Liver (tissue), 9 donors: Measurements from ENCODE around the gene GPR39. TPM values are rescaled to one million over a fixed set of nuclear protein-coding genes. Genes with fewer than 3 reads are reported as not detected.

ENCODE experiments used
- DNase-seq: peaks from one replicate; pipeline ENCODE4 v3.0.0-alpha.2; 2017; ENCODE audit warnings: low spot score
- H3K27ac ChIP-seq, 2 donors: one replicate each; pipeline ENCODE4 v1.7.0; 2013; ENCODE audit warnings: inconsistent platforms in 2 of 2, low read length in 2 of 2, control low read depth in 1 of 2, low read depth in 1 of 2, mild to moderate bottlenecking in 1 of 2
- H3K27me3 ChIP-seq, 4 donors: one replicate each; pipeline versions ENCODE4 v1.6.1 to v1.7.0; 2013; ENCODE audit warnings: low read length in 3 of 4, inconsistent platforms in 1 of 4, mild to moderate bottlenecking in 1 of 4, moderate library complexity in 1 of 4; ENCODE audit not compliant: control insufficient read depth in 4 of 4, insufficient read depth in 4 of 4
- H3K36me3 ChIP-seq, 4 donors: one replicate each; pipeline versions ENCODE4 v1.6.1 to v1.7.0; 2013; ENCODE audit warnings: low read length in 3 of 4, mild to moderate bottlenecking in 3 of 4, low read depth in 1 of 4, moderate library complexity in 1 of 4; ENCODE audit not compliant: control insufficient read depth in 4 of 4, insufficient read depth in 3 of 4
- H3K4me1 ChIP-seq, 4 donors: one replicate each; pipeline versions ENCODE4 v1.6.1 to v1.7.0; 2013; ENCODE audit warnings: low read length in 3 of 4, mild to moderate bottlenecking in 3 of 4, moderate library complexity in 1 of 4; ENCODE audit not compliant: control insufficient read depth in 4 of 4, insufficient read depth in 4 of 4
- H3K4me3 ChIP-seq, 3 donors: one replicate each; pipeline versions ENCODE4 v1.6.1 to v1.7.0; 2013; ENCODE audit warnings: low read length in 3 of 3, control low read depth in 1 of 3, low read depth in 1 of 3, mild to moderate bottlenecking in 1 of 3
- H3K9ac ChIP-seq, 2 donors: one replicate each; pipeline ENCODE4 v1.7.0; 2013; ENCODE audit warnings: low read length in 2 of 2, mild to moderate bottlenecking in 2 of 2, moderate library complexity in 2 of 2, control low read depth in 1 of 2, low read depth in 1 of 2
- H3K9me3 ChIP-seq, 4 donors: one replicate each; pipeline versions ENCODE4 v1.6.1 to v1.7.0; 2013; ENCODE audit warnings: low read length in 3 of 4; ENCODE audit not compliant: control insufficient read depth in 4 of 4
- EGR1 ChIP-seq, 2 donors: IDR thresholded peaks; 2 replicates each; pipeline ENCODE4 v1.6.1; 2016 to 2018; ENCODE audit warnings: antibody characterized with exemption in 2 of 2, low read depth in 2 of 2
- FOXA1 ChIP-seq: IDR thresholded peaks from 2 replicates; pipeline ENCODE4 v1.6.1; 2016; ENCODE audit warnings: antibody characterized with exemption
- FOXA2 ChIP-seq: IDR thresholded peaks from 2 replicates; pipeline ENCODE4 v1.6.1; 2016; ENCODE audit warnings: antibody characterized with exemption
- GABPA ChIP-seq, 2 donors: IDR thresholded peaks in 1 of 2; conservative IDR thresholded peaks in 1 of 2; 2 replicates each; pipeline ENCODE4 v1.6.1; 2016; ENCODE audit warnings: antibody characterized with exemption in 2 of 2, mild to moderate bottlenecking in 1 of 2, moderate library complexity in 1 of 2
- HNF4A ChIP-seq, 2 donors: conservative IDR thresholded peaks; 2 replicates each; pipeline ENCODE4 v1.6.1; 2016; ENCODE audit warnings: antibody characterized with exemption in 2 of 2, mild to moderate bottlenecking in 2 of 2
- HNF4G ChIP-seq: IDR thresholded peaks from 2 replicates; pipeline ENCODE4 v1.6.1; 2016; ENCODE audit warnings: antibody characterized with exemption
- JUND ChIP-seq, 2 donors: IDR thresholded peaks; 2 replicates each; pipeline ENCODE4 v1.6.1; 2016; ENCODE audit warnings: antibody characterized with exemption in 2 of 2
- NR2F2 ChIP-seq: IDR thresholded peaks from 2 replicates; pipeline ENCODE4 v1.6.1; 2016; ENCODE audit warnings: antibody characterized with exemption
- RAD21 ChIP-seq, 2 donors: IDR thresholded peaks; 2 replicates each; pipeline ENCODE4 v1.6.1; 2016; ENCODE audit warnings: antibody characterized with exemption in 2 of 2, mild to moderate bottlenecking in 2 of 2
- RXRA ChIP-seq, 2 donors: IDR thresholded peaks; 2 replicates each; pipeline ENCODE4 v1.6.1; 2017 to 2018; ENCODE audit warnings: antibody characterized with exemption in 2 of 2, mild to moderate bottlenecking in 1 of 2
- SP1 ChIP-seq: IDR thresholded peaks from 2 replicates; pipeline ENCODE4 v1.6.1; 2018; ENCODE audit warnings: antibody characterized with exemption, mild to moderate bottlenecking
- TAF1 ChIP-seq: conservative IDR thresholded peaks from 2 replicates; pipeline ENCODE4 v1.6.1; 2016; ENCODE audit warnings: antibody characterized with exemption, mild to moderate bottlenecking
- YY1 ChIP-seq: IDR thresholded peaks from 2 replicates; pipeline ENCODE4 v1.6.1; 2016; ENCODE audit warnings: antibody characterized with exemption, mild to moderate bottlenecking
- WGBS: extraction: QIAGEN DNeasy Blood & Tissue Kit; methylation state at CpG from one replicate; pipeline ENCODE4 v1.1.7; 2013; 5-methylcytosine and 5-hydroxymethylcytosine counted together
- polyA plus RNA-seq, 2 donors: library from polyadenylated mRNA; stranded (reverse) in 1 of 2; unstranded in 1 of 2; fragments of 200-250 nt in 1 of 2; fragments of >200 nt in 1 of 2; fragmentation: Nextera tagmentation in 1 of 2; extraction: Ambion mirVana in 1 of 2; gene quantifications; one replicate each; pipeline versions ENCODE4 v1.2.1 to v1.2.3, GENCODE V29; 2013 to 2015
- total RNA-seq, 2 donors: library from RNA; depleted of rRNA; stranded (reverse); fragments of >200 nt; gene quantifications; one replicate each; pipeline ENCODE4 v1.2.3, GENCODE V29; 2014
- TF ChIP-seq, protein P1 (sequence below): fragments of 150-350 bp; IDR thresholded peaks from 2 replicates; pipeline ENCODE4 v1.5.1; 2017; ENCODE audit warnings: improper control_type of control experiment, low read depth, low read length; ENCODE audit not compliant: missing input control
- TF ChIP-seq, protein P2 (sequence below): IDR thresholded peaks from 2 replicates; pipeline ENCODE4 v1.6.1; 2016; ENCODE audit warnings: antibody characterized with exemption
- TF ChIP-seq, protein P3 (sequence below): IDR thresholded peaks from 2 replicates; pipeline ENCODE4 v1.6.1; 2016; ENCODE audit warnings: antibody characterized with exemption, mild to moderate bottlenecking
- TF ChIP-seq, protein P4 (sequence below): IDR thresholded peaks from 2 replicates; pipeline ENCODE4 v1.6.1; 2016; ENCODE audit warnings: antibody characterized with exemption
- TF ChIP-seq, protein P5 (sequence below): IDR thresholded peaks from 2 replicates; pipeline ENCODE4 v1.6.1; 2016; ENCODE audit warnings: antibody characterized with exemption
- donor health status: healthy.
- donor health status: healthy.
- donor health status: healthy.
- donor health status: healthy.
- donor health status: healthy.

The GPR39 gene
- total and polyA plus RNA-seq, 4 donors: 2.2 to 13.0 (median 2.8) TPM

DNA sequence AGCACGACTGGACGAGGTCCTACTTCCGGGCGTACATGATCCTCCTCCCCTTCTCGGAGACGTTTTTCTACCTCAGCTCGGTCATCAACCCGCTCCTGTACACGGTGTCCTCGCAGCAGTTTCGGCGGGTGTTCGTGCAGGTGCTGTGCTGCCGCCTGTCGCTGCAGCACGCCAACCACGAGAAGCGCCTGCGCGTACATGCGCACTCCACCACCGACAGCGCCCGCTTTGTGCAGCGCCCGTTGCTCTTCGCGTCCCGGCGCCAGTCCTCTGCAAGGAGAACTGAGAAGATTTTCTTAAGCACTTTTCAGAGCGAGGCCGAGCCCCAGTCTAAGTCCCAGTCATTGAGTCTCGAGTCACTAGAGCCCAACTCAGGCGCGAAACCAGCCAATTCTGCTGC lies 228.6 kb downstream of the GPR39 start:
- peak in 1 of 2 donors; percentile 27 for TF ChIP-seq RXRA (IDR thresholded peaks at IDR 0.05)
- TF ChIP-seq SP1: peak; percentile 22
- TF ChIP-seq HNF4A (conservative IDR thresholded peaks at IDR 0.05): no peak
- no peaks in the 10 kb centered on the region for H3K27me3 ChIP-seq
- no peaks in the 10 kb centered on the region for H3K9me3 ChIP-seq
- H3K4me1 ChIP-seq: peaks cover 2 to 16% (median 13%) of the 10 kb centered on the region in 4 donors
- WGBS: 85% methylated on average over 35 of the region's 35 CpGs
- no peak overlapping the region for H3K9ac ChIP-seq
- no peaks in the 10 kb centered on the region for H3K36me3 ChIP-seq
- no peak overlapping the region for H3K4me3 ChIP-seq
- H3K27ac ChIP-seq: no peak overlapping the region
- DNase-seq: peak; percentile 33

DNA sequence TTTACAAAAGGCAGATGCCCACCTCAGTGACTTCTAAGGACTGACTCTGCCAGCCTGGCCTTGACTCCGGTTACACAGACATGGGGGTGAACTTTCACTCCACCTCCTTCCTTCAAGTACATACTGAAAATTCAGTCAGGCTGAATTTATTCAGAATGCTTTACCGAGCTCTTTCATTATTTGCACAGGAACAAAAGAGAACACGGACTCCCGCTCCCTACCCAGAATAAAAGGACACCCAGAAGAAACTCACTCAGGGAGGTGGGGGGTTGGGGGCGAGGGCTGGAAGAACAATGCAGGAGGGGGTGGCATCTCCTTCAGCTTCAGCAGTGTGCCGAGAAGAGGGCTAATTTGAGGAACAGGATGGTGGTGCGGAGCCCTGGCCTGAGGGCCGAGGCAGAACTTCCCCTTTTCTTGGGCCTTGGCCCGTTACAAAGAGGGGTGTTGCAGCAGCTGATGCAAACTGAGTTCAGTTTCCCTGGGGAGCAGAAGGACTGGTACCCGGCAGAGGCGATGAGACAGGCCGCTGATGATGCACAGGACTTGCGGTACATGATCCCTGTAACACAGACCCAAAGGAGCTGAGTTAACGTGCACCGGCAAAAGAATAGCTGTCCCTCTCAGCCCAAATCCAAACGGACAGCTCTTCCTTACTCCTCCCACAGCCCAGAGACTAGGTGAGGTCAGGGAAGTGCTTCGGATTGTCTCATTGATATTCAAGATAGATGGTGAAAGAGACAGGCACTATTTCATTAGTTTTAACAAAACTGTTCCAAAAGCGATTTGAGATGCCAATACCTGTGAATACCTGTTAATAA lies 229.3 kb downstream of the GPR39 start:
- Histone ChIP-seq H3K36me3 (no peaks in the 10 kb centered on the region), H3K4me3 (no peak overlapping the region), H3K9ac (no peak overlapping the region), H3K27ac (no peak overlapping the region), H3K4me1 (peaks cover 2 to 20% (median 14%) of the 10 kb centered on the region in 4 donors), H3K27me3 (no peaks in the 10 kb centered on the region), H3K9me3 (no peaks in the 10 kb centered on the region)
- no peak for DNase-seq
- 86% methylated on average over 18 of the region's 18 CpGs for WGBS
- TF ChIP-seq YY1: no peak
- TF ChIP-seq TAF1: no peak
- TF ChIP-seq, protein P1, sequence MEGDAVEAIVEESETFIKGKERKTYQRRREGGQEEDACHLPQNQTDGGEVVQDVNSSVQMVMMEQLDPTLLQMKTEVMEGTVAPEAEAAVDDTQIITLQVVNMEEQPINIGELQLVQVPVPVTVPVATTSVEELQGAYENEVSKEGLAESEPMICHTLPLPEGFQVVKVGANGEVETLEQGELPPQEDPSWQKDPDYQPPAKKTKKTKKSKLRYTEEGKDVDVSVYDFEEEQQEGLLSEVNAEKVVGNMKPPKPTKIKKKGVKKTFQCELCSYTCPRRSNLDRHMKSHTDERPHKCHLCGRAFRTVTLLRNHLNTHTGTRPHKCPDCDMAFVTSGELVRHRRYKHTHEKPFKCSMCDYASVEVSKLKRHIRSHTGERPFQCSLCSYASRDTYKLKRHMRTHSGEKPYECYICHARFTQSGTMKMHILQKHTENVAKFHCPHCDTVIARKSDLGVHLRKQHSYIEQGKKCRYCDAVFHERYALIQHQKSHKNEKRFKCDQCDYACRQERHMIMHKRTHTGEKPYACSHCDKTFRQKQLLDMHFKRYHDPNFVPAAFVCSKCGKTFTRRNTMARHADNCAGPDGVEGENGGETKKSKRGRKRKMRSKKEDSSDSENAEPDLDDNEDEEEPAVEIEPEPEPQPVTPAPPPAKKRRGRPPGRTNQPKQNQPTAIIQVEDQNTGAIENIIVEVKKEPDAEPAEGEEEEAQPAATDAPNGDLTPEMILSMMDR: no peak
- no peak for TF ChIP-seq GABPA (IDR thresholded peaks at IDR 0.05 in 1 of 2, conservative IDR thresholded peaks at IDR 0.05 in 1 of 2)
- TF ChIP-seq HNF4G: no peak
- TF ChIP-seq EGR1 (IDR thresholded peaks at IDR 0.05; ENCODE audit: low read depth in 2 of 2): no peak
- TF ChIP-seq RXRA (IDR thresholded peaks at IDR 0.05): no peak
- TF ChIP-seq, protein P2, sequence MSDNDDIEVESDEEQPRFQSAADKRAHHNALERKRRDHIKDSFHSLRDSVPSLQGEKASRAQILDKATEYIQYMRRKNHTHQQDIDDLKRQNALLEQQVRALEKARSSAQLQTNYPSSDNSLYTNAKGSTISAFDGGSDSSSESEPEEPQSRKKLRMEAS: no peak
- no peak for TF ChIP-seq SP1
- TF ChIP-seq FOXA1: no peak
- TF ChIP-seq, protein P3, sequence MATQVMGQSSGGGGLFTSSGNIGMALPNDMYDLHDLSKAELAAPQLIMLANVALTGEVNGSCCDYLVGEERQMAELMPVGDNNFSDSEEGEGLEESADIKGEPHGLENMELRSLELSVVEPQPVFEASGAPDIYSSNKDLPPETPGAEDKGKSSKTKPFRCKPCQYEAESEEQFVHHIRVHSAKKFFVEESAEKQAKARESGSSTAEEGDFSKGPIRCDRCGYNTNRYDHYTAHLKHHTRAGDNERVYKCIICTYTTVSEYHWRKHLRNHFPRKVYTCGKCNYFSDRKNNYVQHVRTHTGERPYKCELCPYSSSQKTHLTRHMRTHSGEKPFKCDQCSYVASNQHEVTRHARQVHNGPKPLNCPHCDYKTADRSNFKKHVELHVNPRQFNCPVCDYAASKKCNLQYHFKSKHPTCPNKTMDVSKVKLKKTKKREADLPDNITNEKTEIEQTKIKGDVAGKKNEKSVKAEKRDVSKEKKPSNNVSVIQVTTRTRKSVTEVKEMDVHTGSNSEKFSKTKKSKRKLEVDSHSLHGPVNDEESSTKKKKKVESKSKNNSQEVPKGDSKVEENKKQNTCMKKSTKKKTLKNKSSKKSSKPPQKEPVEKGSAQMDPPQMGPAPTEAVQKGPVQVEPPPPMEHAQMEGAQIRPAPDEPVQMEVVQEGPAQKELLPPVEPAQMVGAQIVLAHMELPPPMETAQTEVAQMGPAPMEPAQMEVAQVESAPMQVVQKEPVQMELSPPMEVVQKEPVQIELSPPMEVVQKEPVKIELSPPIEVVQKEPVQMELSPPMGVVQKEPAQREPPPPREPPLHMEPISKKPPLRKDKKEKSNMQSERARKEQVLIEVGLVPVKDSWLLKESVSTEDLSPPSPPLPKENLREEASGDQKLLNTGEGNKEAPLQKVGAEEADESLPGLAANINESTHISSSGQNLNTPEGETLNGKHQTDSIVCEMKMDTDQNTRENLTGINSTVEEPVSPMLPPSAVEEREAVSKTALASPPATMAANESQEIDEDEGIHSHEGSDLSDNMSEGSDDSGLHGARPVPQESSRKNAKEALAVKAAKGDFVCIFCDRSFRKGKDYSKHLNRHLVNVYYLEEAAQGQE: no peak
- TF ChIP-seq, protein P4, sequence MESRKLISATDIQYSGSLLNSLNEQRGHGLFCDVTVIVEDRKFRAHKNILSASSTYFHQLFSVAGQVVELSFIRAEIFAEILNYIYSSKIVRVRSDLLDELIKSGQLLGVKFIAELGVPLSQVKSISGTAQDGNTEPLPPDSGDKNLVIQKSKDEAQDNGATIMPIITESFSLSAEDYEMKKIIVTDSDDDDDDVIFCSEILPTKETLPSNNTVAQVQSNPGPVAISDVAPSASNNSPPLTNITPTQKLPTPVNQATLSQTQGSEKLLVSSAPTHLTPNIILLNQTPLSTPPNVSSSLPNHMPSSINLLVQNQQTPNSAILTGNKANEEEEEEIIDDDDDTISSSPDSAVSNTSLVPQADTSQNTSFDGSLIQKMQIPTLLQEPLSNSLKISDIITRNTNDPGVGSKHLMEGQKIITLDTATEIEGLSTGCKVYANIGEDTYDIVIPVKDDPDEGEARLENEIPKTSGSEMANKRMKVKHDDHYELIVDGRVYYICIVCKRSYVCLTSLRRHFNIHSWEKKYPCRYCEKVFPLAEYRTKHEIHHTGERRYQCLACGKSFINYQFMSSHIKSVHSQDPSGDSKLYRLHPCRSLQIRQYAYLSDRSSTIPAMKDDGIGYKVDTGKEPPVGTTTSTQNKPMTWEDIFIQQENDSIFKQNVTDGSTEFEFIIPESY: no peak
- TF ChIP-seq RAD21 (IDR thresholded peaks at IDR 0.05): no peak
- no peak for TF ChIP-seq FOXA2
- TF ChIP-seq JUND (IDR thresholded peaks at IDR 0.05): no peak
- TF ChIP-seq, protein P5, sequence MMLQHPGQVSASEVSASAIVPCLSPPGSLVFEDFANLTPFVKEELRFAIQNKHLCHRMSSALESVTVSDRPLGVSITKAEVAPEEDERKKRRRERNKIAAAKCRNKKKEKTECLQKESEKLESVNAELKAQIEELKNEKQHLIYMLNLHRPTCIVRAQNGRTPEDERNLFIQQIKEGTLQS: no peak
- no peak for TF ChIP-seq NR2F2
- TF ChIP-seq HNF4A (conservative IDR thresholded peaks at IDR 0.05): no peak
